Measurements from ENCODE around the gene LIMK1. TPM values are rescaled to one million over a fixed set of nuclear protein-coding genes. Genes with fewer than 3 reads are reported as not detected.
A peak's percentile ranks its signal among the peaks of the same experiment; 100 is the strongest.

Gene LIMK1
- polyA plus RNA-seq, 12 donors: 9.6 to 34.0 (median 14.5) TPM; not detected in 1

GRCh38 chr7:74052628-74053027 is 31.0 kb upstream of the LIMK1 start:
- DNase-seq: no peak

GRCh38 chr7:74053589-74054186 is 29.9 kb upstream of the LIMK1 start:
- DNase-seq: no peak

- DNase-seq: no peak
Measured at GRCh38 chr7:74056096-74056915, 27.3 kb upstream of the LIMK1 start.

GRCh38 chr7:74057216-74057925 is 26.2 kb upstream of the LIMK1 start:
- DNase-seq: no peak

- DNase-seq: no peak
Measured at GRCh38 chr7:74057987-74058386, 25.6 kb upstream of the LIMK1 start.

GRCh38 chr7:74058486-74058885 is 25.1 kb upstream of the LIMK1 start:
- DNase-seq: no peak

- no peak for DNase-seq
Measured at GRCh38 chr7:74059037-74059436, 24.6 kb upstream of the LIMK1 start.

GRCh38 chr7:74059681-74060588 is 23.7 kb upstream of the LIMK1 start:
- no peak for DNase-seq

GRCh38 chr7:74061840-74062539 is 21.6 kb upstream of the LIMK1 start:
- peak; percentile 74 for DNase-seq

GRCh38 chr7:74063223-74063641 is 20.4 kb upstream of the LIMK1 start:
- DNase-seq: no peak

- no peak for DNase-seq
Measured at GRCh38 chr7:74063646-74064045, 20.0 kb upstream of the LIMK1 start.

GRCh38 chr7:74064696-74065095 is 18.9 kb upstream of the LIMK1 start:
- DNase-seq: no peak

GRCh38 chr7:74066626-74067025 is 17.0 kb upstream of the LIMK1 start:
- no peak for DNase-seq

- DNase-seq: no peak
Measured at GRCh38 chr7:74068378-74069085, 15.1 kb upstream of the LIMK1 start.

GRCh38 chr7:74069086-74069541 is 14.5 kb upstream of the LIMK1 start:
- DNase-seq: no peak

GRCh38 chr7:74069790-74070618 is 13.6 kb upstream of the LIMK1 start:
- no peak for DNase-seq

GRCh38 chr7:74070619-74070921 is 13.0 kb upstream of the LIMK1 start:
- DNase-seq: no peak

- no peak for DNase-seq
Measured at GRCh38 chr7:74071121-74071520, 12.5 kb upstream of the LIMK1 start.

- no peak for DNase-seq
Measured at GRCh38 chr7:74074770-74075169, 8.8 kb upstream of the LIMK1 start.

GRCh38 chr7:74078461-74078860 is 5.1 kb upstream of the LIMK1 start:
- DNase-seq: no peak
